HG03060 (cell line): ENCODE data around the gene TMIGD1.

ENCODE experiments used
- ATAC-seq: cut with Tn5 transposase; IDR thresholded peaks from one replicate; pipeline ENCODE4 v1.9.1; 2021; ENCODE audit warnings: low read depth, moderate number of reproducible peaks; ENCODE audit not compliant: unreplicated experiment

TMIGD1 gene

GRCh38 chr17:30333503-30334360, at the start of gene TMIGD1:
TSS of gene TMIGD1 (minus strand) at chr17:30334057. CDS start at chr17:30332133, 1,924 bp downstream.
- ATAC-seq: no peak

- ATAC-seq: no peak
These were observed 48.5 kb upstream of the TMIGD1 start for GRCh38 chr17:30382345-30382744.

- no peak for ATAC-seq
These were observed 47.4 kb upstream of the TMIGD1 start for GRCh38 chr17:30381340-30381659.

- no peak for ATAC-seq
These were observed 46.9 kb upstream of the TMIGD1 start for GRCh38 chr17:30380643-30381339.

GRCh38 chr17:30379903-30380381, 46.1 kb upstream of the TMIGD1 start:
- ATAC-seq: no peak

- no peak for ATAC-seq
These were observed 45.5 kb upstream of the TMIGD1 start for GRCh38 chr17:30379303-30379902.

- ATAC-seq: no peak
These were observed 45.0 kb upstream of the TMIGD1 start, which contains the start of gene CPD for GRCh38 chr17:30378825-30379302. TSS of gene CPD (plus strand) at chr17:30378927. CDS start at chr17:30378981, 54 bp downstream.

- ATAC-seq: no peak
These were observed 44.5 kb upstream of the TMIGD1 start for GRCh38 chr17:30378241-30378824.

- no peak for ATAC-seq
These were observed 43.9 kb upstream of the TMIGD1 start for GRCh38 chr17:30377574-30378240.

GRCh38 chr17:30376621-30377452, 43.0 kb upstream of the TMIGD1 start:
- ATAC-seq: no peak

GRCh38 chr17:30375661-30376060, 41.8 kb upstream of the TMIGD1 start:
- no peak for ATAC-seq

- ATAC-seq: no peak
These were observed 38.9 kb upstream of the TMIGD1 start for GRCh38 chr17:30372755-30373154.

- ATAC-seq: no peak
These were observed 36.1 kb upstream of the TMIGD1 start for GRCh38 chr17:30369995-30370394.

- ATAC-seq: no peak
These were observed 35.3 kb upstream of the TMIGD1 start for GRCh38 chr17:30368912-30369720.

- ATAC-seq: no peak
These were observed 32.7 kb upstream of the TMIGD1 start for GRCh38 chr17:30366536-30366935.

- ATAC-seq: peak; percentile 88
These were observed 29.9 kb upstream of the TMIGD1 start for GRCh38 chr17:30363715-30364202.

- ATAC-seq: no peak
These were observed 28.0 kb upstream of the TMIGD1 start for GRCh38 chr17:30361766-30362279.
